WTC11 (cell line): ENCODE measurements around the gene RGS17.

ENCODE experiments used
- CTCF ChIP-seq: fragments of 200-600 bp; IDR thresholded peaks from 2 replicates; pipeline ENCODE4 v1.8.0; 2022; ENCODE audit warnings: antibody characterized with exemption
- E2F5 ChIP-seq: sonication (generic); formaldehyde crosslinking; IDR thresholded peaks from 2 replicates; pipeline ENCODE4 v1.8.1; 2022; ENCODE audit warnings: mild to moderate bottlenecking, moderate library complexity, missing genetic modification reagents
- NFE2L1 ChIP-seq: sonication (generic); formaldehyde crosslinking; IDR thresholded peaks from 2 replicates; pipeline ENCODE4 v1.8.1; 2023; ENCODE audit warnings: missing genetic modification reagents
- ZNF671 ChIP-seq: fragments of 250-450 bp; sonication (Bioruptor Pico); IDR thresholded peaks from 2 replicates; pipeline ENCODE4 v1.8.0; 2021; ENCODE audit warnings: mild to moderate bottlenecking

GRCh38 chr6:153063936-153064335 lies 67.1 kb downstream of the RGS17 start:
- TF ChIP-seq CTCF = no peak
- no peak for TF ChIP-seq NFE2L1 (CRISPR knock-in tag)
- TF ChIP-seq E2F5 = no peak
- TF ChIP-seq ZNF671 = no peak
